K562 (cell line): ENCODE measurements around the gene SUCNR1. TPM values are rescaled to one million over a fixed set of nuclear protein-coding genes. Genes with fewer than 3 reads are reported as not detected.

Experiments
- ADNP ChIP-seq: fragments of 200-800 bp; sonication (Bioruptor generic); IDR thresholded peaks from 2 replicates; pipeline ENCODE4 v1.6.1; 2016; ENCODE audit warnings: missing genetic modification characterization, missing compliant biosample characterization
- ARID3A ChIP-seq: IDR thresholded peaks from 2 replicates; pipeline ENCODE4 v1.6.1; 2012; ENCODE audit warnings: low read depth, low read length, improper control_type of control experiment, borderline replicate concordance
- CGGBP1 ChIP-seq: fragments of 250-450 bp; sonication (Bioruptor Pico); IDR thresholded peaks from 2 replicates; pipeline ENCODE4 v1.9.0; 2021; ENCODE audit warnings: mild to moderate bottlenecking
- CHD2 ChIP-seq: IDR thresholded peaks from 2 replicates; pipeline ENCODE4 v1.6.1; 2011; ENCODE audit warnings: low read depth, low read length
- CREB5 ChIP-seq: fragments of 250-450 bp; sonication (Bioruptor Pico); IDR thresholded peaks from 2 replicates; pipeline ENCODE4 v1.5.0; 2020; ENCODE audit warnings: mild to moderate bottlenecking
- ELF4 ChIP-seq: fragments of 450-650 bp; formaldehyde crosslinking; IDR thresholded peaks from 2 replicates; pipeline ENCODE4 v1.4.0; 2022; ENCODE audit warnings: missing genetic modification characterization
- HMG20B ChIP-seq: fragments of 250-450 bp; sonication (Bioruptor Pico); IDR thresholded peaks from 2 replicates; pipeline ENCODE4 v1.5.0; 2021; ENCODE audit warnings: mild to moderate bottlenecking
- IRF2 ChIP-seq: sonication (generic); formaldehyde crosslinking; IDR thresholded peaks from 2 replicates; pipeline ENCODE4 v1.8.1; 2022; ENCODE audit warnings: mild to moderate bottlenecking, missing genetic modification reagents
- JUND ChIP-seq, 2 experiments: IDR thresholded peaks; 2 replicates in 1 of 2; 3 replicates in 1 of 2; pipeline ENCODE4 v1.6.1; 2011; ENCODE audit warnings: borderline replicate concordance in 2 of 2, low read depth in 2 of 2, low read length in 2 of 2, improper control_type of control experiment in 1 of 2, missing biosample characterization in 1 of 2, missing genetic modification characterization in 1 of 2, missing genetic modification reagents in 1 of 2
- PHF21A ChIP-seq: fragments of 450-650 bp; IDR thresholded peaks from 2 replicates; pipeline ENCODE4 v1.6.1; 2017; ENCODE audit warnings: low read depth, borderline replicate concordance
- POLR2G ChIP-seq: fragments of 200-400 bp; formaldehyde crosslinking; IDR thresholded peaks from 2 replicates; pipeline ENCODE4 v1.6.1; 2017; ENCODE audit warnings: low read depth, mild to moderate bottlenecking, antibody characterized with exemption, low read length, moderate library complexity
- PRPF4 ChIP-seq: fragments of 200-400 bp; formaldehyde crosslinking; IDR thresholded peaks from one replicate; pipeline ENCODE4 v1.6.1; 2017; ENCODE audit warnings: low read length, low read depth, mild to moderate bottlenecking; ENCODE audit not compliant: insufficient read depth, poor library complexity, severe bottlenecking
- RAD21 ChIP-seq, 2 experiments: fragments of 250-450 bp in 1 of 2; fragments of 450-650 bp in 1 of 2; sonication (Bioruptor Pico) in 1 of 2; formaldehyde crosslinking in 1 of 2; IDR thresholded peaks in 1 of 2; conservative IDR thresholded peaks in 1 of 2; 2 replicates each; pipeline versions ENCODE4 v1.4.0 to v1.8.0; 2020 to 2022; ENCODE audit warnings: mild to moderate bottlenecking in 2 of 2, moderate library complexity in 1 of 2
- RBFOX2 ChIP-seq: fragments of 200-400 bp; formaldehyde crosslinking; IDR thresholded peaks from 2 replicates; pipeline ENCODE4 v1.6.1; 2017; ENCODE audit warnings: low read depth, mild to moderate bottlenecking, low read length, moderate library complexity
- TEAD4 ChIP-seq, 2 experiments: sonication (generic) in 1 of 2; formaldehyde crosslinking in 1 of 2; IDR thresholded peaks; 2 replicates each; pipeline versions ENCODE4 v1.6.1 to v1.8.0; 2012 to 2022; ENCODE audit warnings: borderline replicate concordance in 1 of 2, inconsistent platforms in 1 of 2, low read length in 1 of 2, mild to moderate bottlenecking in 1 of 2, missing genetic modification reagents in 1 of 2
- TRIM28 ChIP-seq: fragments of 450-650 bp; IDR thresholded peaks from 2 replicates; pipeline ENCODE4 v1.6.1; 2017
- U2AF1 ChIP-seq: fragments of 200-400 bp; formaldehyde crosslinking; optimal IDR thresholded peaks from 2 replicates; pipeline ENCODE3; 2017; ENCODE audit warnings: mild to moderate bottlenecking, low read depth, low read length, moderate library complexity
- ZBTB9 ChIP-seq: fragments of 450-650 bp; formaldehyde crosslinking; IDR thresholded peaks from 2 replicates; pipeline ENCODE4 v1.4.0; 2020; ENCODE audit warnings: mild to moderate bottlenecking, moderate library complexity
- ZFX ChIP-seq: sonication (generic); formaldehyde crosslinking; IDR thresholded peaks from 2 replicates; pipeline ENCODE4 v1.8.0; 2022; ENCODE audit warnings: mild to moderate bottlenecking, missing genetic modification reagents, moderate library complexity
- ZNF324 ChIP-seq: fragments of 250-450 bp; sonication (Bioruptor Pico); IDR thresholded peaks from 2 replicates; pipeline ENCODE4 v1.4.0; 2020; ENCODE audit warnings: mild to moderate bottlenecking
- ZNF551 ChIP-seq: fragments of 250-450 bp; sonication (Bioruptor Pico); IDR thresholded peaks from 2 replicates; pipeline ENCODE4 v1.5.0; 2021; ENCODE audit warnings: mild to moderate bottlenecking, moderate library complexity
- ZNF76 ChIP-seq: fragments of 250-450 bp; sonication (Bioruptor Pico); IDR thresholded peaks from 2 replicates; pipeline ENCODE4 v1.4.0; 2020; ENCODE audit warnings: mild to moderate bottlenecking, moderate library complexity, borderline replicate concordance
- ZNF79 ChIP-seq: fragments of 250-450 bp; sonication (Bioruptor Pico); IDR thresholded peaks from 2 replicates; pipeline ENCODE4 v1.4.0; 2020; ENCODE audit warnings: low read depth, mild to moderate bottlenecking, moderate library complexity
- polyA plus RNA-seq, 8 experiments: library from polyadenylated mRNA; depleted of rRNA in 4 of 8; stranded (reverse) in 5 of 8; unstranded in 3 of 8; fragments of >200 nt; fragmentation: Nextera tagmentation in 2 of 8; fragmentation: Illumina TruSeq in 1 of 8; extraction: Ambion mirVana in 2 of 8; extraction: Trizol in 1 of 8; gene quantifications; 2 replicates each; pipeline versions ENCODE4 v1.2.1 to v1.2.3, GENCODE V29; 2011 to 2014; ENCODE audit warnings: inconsistent platforms in 1 of 8, missing spikeins in 1 of 8
- total RNA-seq, 7 experiments: library from RNA; depleted of rRNA in 6 of 7; stranded (reverse); fragments of >200 nt in 6 of 7; fragmentation: Illumina TruSeq in 2 of 7; extraction: Trizol in 2 of 7; gene quantifications; 2 replicates each; pipeline versions ENCODE4 v1.2.1 to v1.2.3, GENCODE V29; 2011 to 2021; ENCODE audit warnings: low replicate concordance in 1 of 7

SUCNR1 gene
- total and polyA plus RNA-seq, 9 of the 15 experiments (the other 6 are each of a cell fraction or from before 2014, with no cell fraction given), result 0.04 to 0.54 (median 0.13) TPM

- no peak for TF ChIP-seq ARID3A
- TF ChIP-seq RBFOX2, result no peak
- TF ChIP-seq JUND (IDR thresholded peaks at IDR 0.05; ENCODE audit: borderline replicate concordance, low read depth, low read length), result peak; percentile 79; the same call in 1 of the 2 replicates
- TF ChIP-seq JUND (tag; IDR thresholded peaks at IDR 0.05; ENCODE audit: borderline replicate concordance, low read depth, low read length), result peak; percentile 73; the same call in 2 of the 3 replicates
- no peak for TF ChIP-seq ZFX (CRISPR knock-in tag)
- no peak for TF ChIP-seq ZNF324 (CRISPR knock-in tag)
- TF ChIP-seq ELF4 (CRISPR knock-in tag), result peak; percentile 37; the same call in 1 of the 2 replicates
- no peak for TF ChIP-seq CHD2
- TF ChIP-seq ZBTB9 (CRISPR knock-in tag), result no peak; the same call in 1 of the 2 replicates
- TF ChIP-seq TEAD4 (IDR thresholded peaks at IDR 0.05; ENCODE audit: low read length), result no peak; the same call in 1 of the 2 replicates
- TF ChIP-seq TEAD4 (CRISPR knock-in tag; IDR thresholded peaks at IDR 0.05; ENCODE audit: borderline replicate concordance), result no peak
- TF ChIP-seq ZNF551 (CRISPR knock-in tag), result no peak
- TF ChIP-seq U2AF1, result no peak
- no peak for TF ChIP-seq HMG20B
- no peak for TF ChIP-seq RAD21 (CRISPR knock-in tag; conservative IDR thresholded peaks at IDR 0.05 in 1 of 2, IDR thresholded peaks at IDR 0.05 in 1 of 2)
- TF ChIP-seq ZNF76, result no peak
- no peak for TF ChIP-seq TRIM28
- TF ChIP-seq PHF21A, result no peak
- TF ChIP-seq IRF2 (CRISPR knock-in tag), result no peak
- TF ChIP-seq CGGBP1, result no peak
- TF ChIP-seq CREB5 (CRISPR knock-in tag), result no peak
- TF ChIP-seq ADNP, result peak; percentile 66
- no peak for TF ChIP-seq PRPF4
- no peak for TF ChIP-seq POLR2G
- TF ChIP-seq ZNF79 (CRISPR knock-in tag), result no peak
Observed at GRCh38 chr3:151871639-151872468, 1.6 kb upstream of the SUCNR1 start (continued).
